HG02981 (cell line): ENCODE data around the gene GTF3C2.
"Not testable (repeated sequence)": the region's sequence is repeated elsewhere in the genome, so short reads cannot be mapped to it uniquely, and the experiment has no call there.

Experiments
- ATAC-seq: cut with Tn5 transposase; IDR thresholded peaks from one replicate; pipeline ENCODE4 v1.9.1; 2021; ENCODE audit warnings: mild to moderate bottlenecking, moderate library complexity; ENCODE audit not compliant: unreplicated experiment

Gene GTF3C2

DNA sequence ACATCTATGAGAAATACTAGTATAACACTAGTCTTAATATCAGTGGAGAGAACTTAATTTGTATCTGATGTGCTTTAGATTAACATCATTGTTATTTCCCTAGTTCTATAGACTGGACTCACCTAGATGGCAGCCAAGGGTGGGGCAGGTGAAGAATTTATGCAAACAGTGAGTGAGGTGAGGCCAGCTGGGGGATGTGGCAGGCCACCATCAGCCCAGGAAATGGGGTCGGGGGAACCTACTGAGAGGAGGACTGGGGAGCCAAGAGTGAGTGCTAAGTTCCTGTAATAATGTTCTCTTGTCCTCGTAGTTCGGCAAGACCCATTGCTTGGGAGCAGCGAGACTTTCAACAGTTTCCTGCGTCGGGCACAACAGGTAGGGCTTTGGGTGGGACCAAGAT lies 16.4 kb upstream of the GTF3C2 start:
- ATAC-seq = no peak

GRCh38 chr2:27370816-27371620 lies 14.5 kb upstream of the GTF3C2 start:
- ATAC-seq = peak; percentile 22

DNA sequence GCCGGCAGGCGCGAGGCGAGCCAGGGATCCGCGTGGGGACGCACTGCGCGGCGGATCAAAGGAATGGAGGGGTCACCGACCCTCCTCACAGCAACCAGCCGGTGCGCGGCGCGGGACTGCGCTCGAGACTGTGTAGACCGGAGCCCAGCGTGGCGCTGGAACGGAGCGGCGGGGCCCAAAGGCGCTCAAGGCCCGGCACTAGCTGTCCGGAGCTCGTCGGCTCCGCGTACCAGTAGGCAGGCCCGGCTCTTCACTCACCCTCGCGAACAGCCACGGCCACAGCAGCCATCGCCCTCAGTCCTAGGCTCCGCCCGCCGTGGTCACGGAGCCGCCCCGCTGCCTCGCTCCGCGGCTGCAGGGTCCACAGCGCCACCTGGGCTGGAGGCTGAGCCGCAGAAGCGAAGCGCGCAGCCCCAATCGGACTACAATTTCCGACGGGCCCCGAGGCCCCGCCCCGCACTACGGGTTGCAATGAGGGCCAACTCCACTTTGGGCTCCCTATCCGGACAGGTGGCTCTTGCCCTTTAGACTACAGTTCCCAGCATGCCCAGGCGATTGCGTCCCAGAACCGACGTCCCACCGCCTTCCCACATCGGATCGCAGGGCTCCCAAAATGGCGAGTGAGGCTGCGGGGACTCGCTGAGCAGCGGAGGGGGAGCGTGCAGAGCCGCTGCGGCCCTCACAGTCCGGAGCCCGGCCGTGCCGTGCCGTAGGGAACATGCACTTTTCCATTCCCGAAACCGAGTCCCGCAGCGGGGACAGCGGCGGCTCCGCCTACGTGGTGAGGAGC lies 13.7 kb upstream of the GTF3C2 start, which contains the start of the genes EIF2B4 and SNX17:
EIF2B4 (minus strand) TSS at position 313 of the 790 bp plus-strand sequence; CDS start at position 289, 24 bp downstream.
SNX17 (plus strand) TSS at position 591 of the 790 bp plus-strand sequence; CDS start at position 719, 128 bp downstream.
- ATAC-seq = peak; percentile 89

DNA sequence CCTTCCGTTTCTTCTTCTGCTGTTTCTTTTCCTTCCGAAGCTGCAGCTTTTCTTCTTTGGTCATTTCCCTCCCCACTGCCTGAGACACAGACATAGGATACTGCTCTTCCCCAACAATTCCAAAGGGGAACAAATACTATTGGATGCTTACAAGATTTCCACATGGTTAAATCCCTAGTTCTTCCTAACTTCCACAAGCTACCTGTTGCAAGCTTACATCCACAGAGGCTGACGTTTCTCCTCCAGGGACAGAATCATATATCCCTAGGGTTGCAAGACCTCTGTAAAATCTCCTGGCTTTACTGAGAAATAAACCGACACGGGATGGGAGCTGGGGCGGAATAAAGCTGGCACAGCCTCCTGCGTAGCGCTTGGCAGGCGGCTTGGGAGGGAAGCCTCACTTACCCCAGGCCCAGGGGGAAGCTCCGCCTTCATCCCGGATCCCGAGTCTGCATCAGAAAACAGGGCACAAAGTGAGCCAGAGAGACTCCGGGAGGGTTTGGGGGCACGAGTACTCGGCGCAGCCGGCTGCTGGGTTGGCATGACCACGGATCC lies 13.0 kb upstream of the GTF3C2 start:
- no peak for ATAC-seq

- ATAC-seq = no peak
These were observed 7.4 kb upstream of the GTF3C2 start for GRCh38 chr2:27363933-27364332.

DNA sequence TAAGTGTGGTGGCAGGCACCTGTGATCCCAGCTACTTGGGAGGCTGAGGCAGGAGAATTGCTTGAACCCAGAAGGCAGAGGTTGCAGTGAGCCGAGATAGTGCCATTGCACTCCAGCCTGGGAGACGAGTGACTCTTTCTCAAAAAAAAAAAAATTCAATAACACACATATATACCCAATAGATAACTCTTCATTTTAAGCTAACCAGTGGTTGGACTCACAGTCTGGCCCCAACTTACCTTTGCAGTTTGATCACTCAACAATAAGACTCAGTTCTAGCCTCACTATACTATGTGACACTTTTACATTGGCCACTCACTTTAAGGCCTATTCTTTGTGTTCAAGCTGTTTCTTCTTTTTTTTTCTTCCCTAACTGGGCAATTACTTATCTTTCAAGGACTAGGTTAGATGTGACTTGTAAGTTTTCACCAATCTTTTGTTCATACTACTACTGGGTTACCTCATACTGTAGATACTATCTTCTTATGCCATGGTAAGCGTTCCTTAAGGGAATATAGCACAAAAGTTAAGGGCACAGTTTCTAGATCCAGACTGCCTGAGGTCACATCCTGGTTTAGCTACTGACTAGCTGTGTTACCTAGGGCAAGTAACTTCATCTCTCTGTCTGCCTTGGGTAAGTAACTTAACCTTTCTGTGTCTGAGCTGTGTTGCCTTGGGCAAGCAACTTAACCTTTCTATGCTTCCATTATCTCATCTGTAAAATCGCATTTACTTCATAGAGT lies 6.3 kb upstream of the GTF3C2 start:
- ATAC-seq = no peak

- peak; percentile 32 for ATAC-seq
These were observed 545 bp downstream of the GTF3C2 start for GRCh38 chr2:27356056-27356381.

DNA sequence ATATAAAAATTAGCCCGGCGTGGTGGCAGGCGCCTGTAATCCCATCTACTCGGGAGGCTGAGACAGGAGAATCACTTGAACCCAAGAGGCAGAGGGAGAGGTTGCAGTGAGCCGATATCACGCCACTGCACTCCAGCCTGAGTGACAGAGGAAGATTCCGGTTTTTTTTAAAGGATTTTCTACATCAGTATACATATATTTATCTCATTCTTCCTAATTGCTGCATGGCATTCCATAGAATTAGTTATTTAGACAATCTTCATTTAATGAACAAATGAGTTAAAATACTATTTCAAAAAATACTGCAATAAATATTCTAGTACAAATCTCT lies 2.0 kb downstream of the GTF3C2 start:
- ATAC-seq = no peak

DNA sequence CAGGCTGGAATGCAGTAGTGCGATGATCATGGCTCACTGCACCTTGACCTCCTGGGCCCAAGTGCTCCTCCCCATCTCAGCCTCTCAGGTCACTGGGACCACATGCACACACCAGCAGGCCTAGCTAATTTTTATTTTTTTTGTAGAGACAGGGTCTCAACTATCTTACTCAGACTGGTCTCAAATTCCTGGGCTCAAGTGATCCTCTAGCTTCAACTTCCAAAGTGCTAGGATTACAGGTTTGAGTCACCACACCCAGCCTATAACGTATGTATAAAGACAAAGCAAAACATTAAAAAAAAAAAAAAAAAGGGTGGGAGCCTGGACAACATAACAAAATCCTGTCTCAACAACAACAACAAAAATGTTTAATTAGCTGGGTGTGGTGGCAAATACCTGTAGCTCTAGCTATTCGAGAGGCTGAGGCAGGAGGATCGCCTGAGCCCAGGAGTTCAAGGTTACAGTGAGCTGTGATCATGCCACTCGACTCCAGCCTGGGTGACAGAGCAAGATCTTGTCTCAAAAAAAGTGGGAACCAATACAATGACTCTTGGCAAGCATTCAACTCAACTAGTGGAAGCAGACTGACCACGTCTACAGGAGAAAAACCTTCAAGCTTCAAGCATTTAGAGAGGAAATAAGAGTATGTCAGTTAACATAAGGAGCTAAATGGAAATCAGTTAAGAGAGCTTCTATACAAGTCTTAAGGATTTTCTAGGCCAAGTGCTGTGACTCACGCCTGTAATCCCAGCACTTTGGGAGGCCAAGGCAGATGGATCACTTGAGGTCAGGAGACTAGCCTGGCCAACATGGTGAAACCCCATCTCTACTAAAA lies 2.6 kb downstream of the GTF3C2 start:
- ATAC-seq = no peak

DNA sequence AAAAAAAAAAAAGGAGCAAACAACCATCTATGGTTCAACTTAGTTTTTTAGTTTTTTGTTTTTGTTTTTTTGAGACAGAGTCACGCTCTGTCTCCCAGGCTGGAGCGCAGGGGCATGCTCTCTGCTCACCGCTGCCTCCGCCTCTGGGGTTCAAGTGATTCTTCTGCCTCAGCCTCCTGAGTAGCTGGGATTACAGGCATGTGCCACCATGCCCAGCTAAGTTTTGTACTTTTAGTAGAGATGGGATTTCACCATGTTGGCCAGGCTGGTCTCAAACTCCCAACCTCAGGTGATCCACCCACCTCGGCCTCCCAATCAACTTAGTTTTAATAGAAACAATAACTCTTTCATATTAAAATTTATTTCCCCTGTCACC lies 3.2 kb downstream of the GTF3C2 start:
- not testable (repeated sequence) for ATAC-seq

DNA sequence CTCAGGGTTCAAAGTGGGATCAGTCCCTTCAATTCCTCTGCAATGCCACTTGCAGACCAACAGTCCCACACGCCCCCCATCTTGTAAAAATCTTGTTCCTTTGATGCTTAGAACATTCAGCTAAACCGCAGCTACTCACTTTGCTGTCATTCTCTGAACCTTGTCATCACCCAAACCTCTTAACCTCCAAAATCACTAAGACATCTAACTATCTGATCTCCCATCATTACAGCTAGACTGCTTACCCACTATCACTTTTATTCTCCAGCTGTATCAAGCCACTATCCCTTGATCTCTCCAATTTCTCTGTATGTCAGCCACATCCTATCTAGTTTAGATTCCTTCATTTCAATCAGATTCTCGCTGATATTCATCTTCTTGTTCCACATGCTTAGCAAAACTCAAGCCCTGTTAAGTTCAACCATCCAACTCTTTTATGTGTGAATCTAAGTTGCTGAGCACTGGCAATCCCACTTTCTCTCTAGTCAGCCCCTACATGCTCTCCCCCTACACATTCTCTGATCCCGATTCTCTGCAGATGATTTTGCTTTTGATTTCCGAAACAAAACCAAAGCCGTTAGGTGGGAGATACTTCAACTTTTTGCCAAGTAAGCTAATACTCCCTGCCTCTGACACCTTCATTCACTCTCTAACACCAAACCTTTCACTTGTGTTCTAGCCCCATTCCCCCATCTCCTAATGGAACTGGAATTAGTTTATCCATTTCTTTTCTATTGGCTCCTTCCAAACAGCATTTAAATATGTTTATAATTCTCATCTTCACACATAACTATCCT lies 4.6 kb downstream of the GTF3C2 start:
- ATAC-seq = no peak

GRCh38 chr2:27350106-27350693 lies 6.4 kb downstream of the GTF3C2 start:
- ATAC-seq = no peak

- ATAC-seq = no peak
These were observed 8.9 kb downstream of the GTF3C2 start for GRCh38 chr2:27347641-27348040.

DNA sequence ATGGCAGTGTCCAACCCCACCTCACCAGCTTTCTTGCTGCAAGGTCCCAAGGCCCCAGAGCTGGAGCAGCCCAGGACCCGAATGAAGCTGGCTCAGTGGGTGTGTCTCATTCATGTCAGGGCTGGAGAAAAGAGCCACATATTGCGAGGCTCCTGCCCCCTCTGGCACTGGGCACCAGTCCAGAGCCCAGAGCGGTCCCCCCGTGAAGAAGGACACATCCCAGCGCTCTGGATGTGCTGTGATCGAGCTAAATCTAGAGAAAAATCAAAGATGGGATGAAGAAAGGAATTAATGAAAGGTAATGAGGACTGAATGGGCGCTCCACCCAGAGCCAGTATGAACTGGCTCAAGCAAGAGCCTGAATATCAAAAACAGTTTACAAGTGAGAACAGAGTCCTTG lies 20.4 kb downstream of the GTF3C2 start:
- no peak for ATAC-seq

DNA sequence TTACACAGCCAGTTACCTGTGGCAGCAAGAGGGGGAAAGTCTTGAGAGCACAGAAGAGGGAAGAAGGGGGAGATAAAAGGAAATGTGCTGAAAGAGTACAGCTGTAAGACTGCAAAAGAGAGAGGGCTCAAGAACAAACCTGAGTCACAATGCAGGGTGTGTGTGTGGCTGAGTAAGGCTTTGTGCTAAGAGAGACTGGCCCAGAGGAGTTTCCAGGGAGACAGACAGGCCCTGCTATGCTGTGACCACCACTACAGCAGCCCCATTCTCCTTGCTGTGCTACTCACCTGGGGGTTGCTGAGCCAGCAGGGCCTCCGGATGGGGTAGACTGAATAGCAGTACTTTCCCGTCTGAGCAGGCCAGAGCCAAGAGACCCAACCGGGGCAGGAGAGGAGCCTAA lies 21.3 kb downstream of the GTF3C2 start:
- ATAC-seq = no peak

DNA sequence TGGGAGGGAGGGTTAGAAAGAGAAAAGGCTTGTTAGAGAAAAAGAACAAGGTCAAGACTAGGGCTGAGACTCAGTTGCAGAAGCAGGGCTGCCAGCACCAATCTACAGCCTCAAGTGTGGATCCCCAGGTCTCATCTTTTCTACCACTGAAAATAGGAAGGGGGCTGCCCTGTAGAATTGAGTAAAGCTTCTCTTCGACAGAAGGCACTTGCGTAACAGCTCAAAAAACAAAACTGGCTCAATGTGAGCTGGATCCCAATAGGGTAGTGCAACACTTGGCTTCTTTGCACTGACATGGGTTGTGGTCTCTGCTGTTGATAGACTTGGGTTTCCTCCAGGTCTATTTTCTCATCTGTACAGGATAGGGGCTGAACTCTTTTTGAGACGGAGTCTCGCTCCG lies 31.8 kb downstream of the GTF3C2 start:
- no peak for ATAC-seq

DNA sequence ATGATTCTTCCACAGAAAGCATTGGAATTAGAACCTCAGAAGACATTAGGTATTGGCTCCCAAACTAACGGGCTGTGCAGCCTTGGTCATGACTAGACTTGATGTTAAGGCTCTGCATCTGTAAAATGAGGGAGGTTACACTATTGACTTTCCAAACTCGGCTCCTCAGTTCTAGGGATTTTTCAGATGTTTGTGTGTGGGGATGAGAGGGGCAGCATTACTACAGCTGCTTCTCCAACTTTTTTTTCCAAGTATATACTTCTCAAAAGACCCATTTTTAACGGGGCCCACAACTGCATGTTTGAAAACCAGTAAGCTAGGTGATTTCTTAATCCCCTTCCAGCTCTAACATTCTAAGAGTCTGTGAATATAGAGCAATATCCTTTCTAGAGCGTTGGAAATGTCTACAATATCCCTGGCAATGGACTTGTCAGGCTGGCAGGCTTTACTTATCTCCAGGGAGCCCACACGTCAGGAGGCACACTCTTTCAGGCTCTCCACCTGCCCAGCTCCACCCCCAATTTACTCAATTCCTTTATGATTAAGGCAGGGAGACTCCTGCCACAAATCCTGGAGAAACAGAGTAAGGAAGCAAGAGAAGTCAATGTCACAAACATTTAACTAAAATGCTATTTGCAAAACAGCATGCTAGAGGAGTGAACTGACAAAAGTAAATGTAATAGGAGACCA lies 32.8 kb downstream of the GTF3C2 start:
- no peak for ATAC-seq

DNA sequence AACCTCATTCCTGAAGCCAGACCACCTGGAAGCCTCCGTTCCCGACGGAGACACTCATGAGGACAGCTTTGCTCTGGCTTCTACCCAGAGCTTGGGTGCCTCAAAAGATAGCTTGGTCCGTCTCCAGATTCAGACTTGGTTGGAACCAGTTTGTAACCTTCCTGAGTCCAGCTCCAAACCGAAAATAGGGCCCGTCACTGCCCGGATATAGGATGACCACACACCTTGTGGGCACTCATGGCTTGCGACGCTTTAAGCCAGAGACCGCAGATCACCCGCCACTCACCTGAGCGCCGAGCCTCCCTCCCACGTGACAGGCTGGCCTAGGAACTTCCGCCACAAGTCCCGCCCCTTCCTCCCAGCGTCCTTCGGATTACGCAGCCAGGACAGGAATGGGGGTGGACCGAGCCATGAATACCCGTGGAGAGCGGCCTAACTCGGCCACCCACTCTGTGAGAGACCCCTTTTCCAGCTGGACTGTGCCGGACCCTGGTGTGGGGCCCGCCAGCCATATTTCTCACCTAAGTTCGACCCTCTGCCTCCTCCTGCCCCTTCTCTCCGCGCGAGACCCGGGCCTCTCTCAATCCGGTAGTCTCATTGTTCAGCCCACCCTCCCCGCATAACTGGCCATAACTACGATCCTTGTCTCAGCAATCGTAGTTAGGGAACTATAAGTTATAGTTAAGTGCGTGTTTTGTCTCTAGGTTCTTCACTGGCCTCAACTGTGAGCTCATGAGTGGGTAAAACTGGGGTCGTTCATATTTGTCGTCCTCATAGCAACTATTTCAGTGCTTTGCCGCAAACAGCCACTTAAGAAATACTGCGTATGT lies 33.6 kb downstream of the GTF3C2 start, which contains the start of gene MPV17:
MPV17 (minus strand) TSS at position 332 of the 830 bp plus-strand sequence. CDS start 580 bp downstream, outside the sequence.
- ATAC-seq = peak; percentile 92
